Nephron (organoid): ENCODE data around the gene ZDHHC14.

Experiments used
- H3K27ac Mint-ChIP-seq, 3 experiments: 2 replicates each; pipeline ENCODE4 v1.8.0; 2020; ENCODE audit warnings: mixed read lengths in 3 of 3, mild to moderate bottlenecking in 2 of 3, moderate library complexity in 1 of 3
- H3K27me3 Mint-ChIP-seq: 2 replicates; pipeline ENCODE4 v1.8.0; 2021; ENCODE audit warnings: low read depth, mild to moderate bottlenecking, moderate library complexity, mixed read lengths
- H3K36me3 Mint-ChIP-seq: 2 replicates; pipeline ENCODE4 v1.8.0; 2020; ENCODE audit warnings: low read depth, mixed read lengths
- H3K4me1 Mint-ChIP-seq: 2 replicates; pipeline ENCODE4 v1.8.0; 2020; ENCODE audit warnings: mixed read lengths
- H3K4me3 Mint-ChIP-seq, 3 experiments: 2 replicates each; pipeline ENCODE4 v1.8.0; 2020; ENCODE audit warnings: mild to moderate bottlenecking in 3 of 3, mixed read lengths in 3 of 3, moderate library complexity in 2 of 3
- H3K9me3 Mint-ChIP-seq: 2 replicates; pipeline ENCODE4 v1.8.0; 2020; ENCODE audit warnings: mixed read lengths
- CTCF ChIP-seq, 3 experiments: fragments of 200-600 bp; sonication (generic); IDR thresholded peaks; one replicate each; pipeline ENCODE4 v1.5.0; 2021; ENCODE audit warnings: antibody characterized with exemption in 3 of 3; ENCODE audit not compliant: unreplicated experiment in 3 of 3

The ZDHHC14 gene

GRCh38 chr6:157669747-157670216, 288.8 kb downstream of the ZDHHC14 start:
- H3K9me3 Mint-ChIP-seq = peaks cover 2% of the 10 kb centered on the region
- peaks cover 3% of the 10 kb centered on the region for H3K36me3 Mint-ChIP-seq
- peak overlapping the region; percentile 72 to 89 (median 86) for H3K27ac Mint-ChIP-seq
- peaks cover 9% of the 10 kb centered on the region for H3K27me3 Mint-ChIP-seq
- TF ChIP-seq CTCF (IDR thresholded peaks at IDR 0.05; ENCODE audit: unreplicated experiment in 3 of 3) = peak in 1 of 3 experiments; percentile 25
- peaks cover 28% of the 10 kb centered on the region for H3K4me1 Mint-ChIP-seq
- peak overlapping the region in 2 of 3 experiments; percentile 4 to 62 for H3K4me3 Mint-ChIP-seq

GRCh38 chr6:157670466-157671186, 289.6 kb downstream of the ZDHHC14 start:
- Mint-ChIP-seq H3K4me1 (peaks cover 28% of the 10 kb centered on the region), H3K27me3 (peaks cover 9% of the 10 kb centered on the region), H3K9me3 (no peaks in the 10 kb centered on the region), H3K36me3 (no peaks in the 10 kb centered on the region), H3K27ac (peak overlapping the region; percentile 37 to 89 (median 42)), H3K4me3 (no peak overlapping the region)
- no peak for TF ChIP-seq CTCF (IDR thresholded peaks at IDR 0.05; ENCODE audit: unreplicated experiment in 3 of 3)

- H3K27ac Mint-ChIP-seq = no peak overlapping the region
- no peaks in the 10 kb centered on the region for H3K9me3 Mint-ChIP-seq
- peaks cover 22% of the 10 kb centered on the region for H3K4me1 Mint-ChIP-seq
- no peak overlapping the region for H3K4me3 Mint-ChIP-seq
- peaks cover 5% of the 10 kb centered on the region for H3K27me3 Mint-ChIP-seq
- no peak for TF ChIP-seq CTCF (IDR thresholded peaks at IDR 0.05; ENCODE audit: unreplicated experiment in 3 of 3)
- no peaks in the 10 kb centered on the region for H3K36me3 Mint-ChIP-seq
These were observed 291.9 kb downstream of the ZDHHC14 start for GRCh38 chr6:157672726-157673412.

GRCh38 chr6:157673596-157673995, 292.6 kb downstream of the ZDHHC14 start:
- no peaks in the 10 kb centered on the region for H3K36me3 Mint-ChIP-seq

GRCh38 chr6:157674061-157674460, 293.1 kb downstream of the ZDHHC14 start:
- peaks cover 22% of the 10 kb centered on the region for H3K4me1 Mint-ChIP-seq
- H3K36me3 Mint-ChIP-seq = no peaks in the 10 kb centered on the region
- H3K9me3 Mint-ChIP-seq = no peaks in the 10 kb centered on the region
- H3K27me3 Mint-ChIP-seq = peaks cover 5% of the 10 kb centered on the region
- H3K4me3 Mint-ChIP-seq = no peak overlapping the region
- no peak for TF ChIP-seq CTCF (IDR thresholded peaks at IDR 0.05; ENCODE audit: unreplicated experiment in 3 of 3)
- no peak overlapping the region for H3K27ac Mint-ChIP-seq

More at GRCh38 chr6:157673596-157673995, 292.6 kb downstream of the ZDHHC14 start:
- no peak overlapping the region for H3K4me3 Mint-ChIP-seq
- H3K27ac Mint-ChIP-seq = no peak overlapping the region
- H3K9me3 Mint-ChIP-seq = no peaks in the 10 kb centered on the region
- TF ChIP-seq CTCF (IDR thresholded peaks at IDR 0.05; ENCODE audit: unreplicated experiment in 3 of 3) = no peak
- peaks cover 5% of the 10 kb centered on the region for H3K27me3 Mint-ChIP-seq
- peaks cover 22% of the 10 kb centered on the region for H3K4me1 Mint-ChIP-seq
